Caco-2 (cell line): ENCODE data around the gene KRT9. TPM values are rescaled to one million over a fixed set of nuclear protein-coding genes. Genes with fewer than 3 reads are reported as not detected.

Experiments used
- BruUV-seq: library from RNA; stranded (reverse); fragments of 400-500 nt; replicated peaks from 2 replicates; lab custom pipeline; 2021; lab: Mats Ljungman, UMichigan
- CTCF ChIA-PET: fragments of 300-600 bp; sonication (Branson Sonifier 250); formaldehyde crosslinking; loops from one replicate; lab custom pipeline; 2022; ENCODE audit warnings: antibody characterized with exemption; lab: Charles Lee
- POLR2A ChIA-PET: fragments of 300-600 bp; sonication (Branson Sonifier 250); formaldehyde crosslinking; loops from one replicate; lab custom pipeline; 2022; ENCODE audit warnings: antibody characterized with exemption; lab: Charles Lee
- DNase-seq, 2 experiments: peaks; one replicate each; pipeline versions ENCODE4 v3.0.0 to v3.0.0-alpha.2; 2020 to 2022
- H3K27me3 ChIP-seq: replicated peaks from 2 replicates; pipeline ENCODE4 v1.6.0; 2011; ENCODE audit warnings: low read length; ENCODE audit not compliant: control insufficient read depth, insufficient read depth
- H3K36me3 ChIP-seq: 2 replicates; pipeline ENCODE4 v1.5.1; 2011; ENCODE audit warnings: low read length; ENCODE audit not compliant: control insufficient read depth, insufficient read depth
- H3K4me1 ChIP-seq: fragments of 250-450 bp; sonication (Bioruptor Pico); 2 replicates; pipeline ENCODE4 v1.5.1; 2020; ENCODE audit warnings: mild to moderate bottlenecking
- H3K4me3 ChIP-seq: 2 replicates; pipeline ENCODE4 v1.5.1; 2011; ENCODE audit warnings: low read depth, mild to moderate bottlenecking, control low read depth, low read length
- H3K9me3 ChIP-seq: fragments of 250-450 bp; sonication (Bioruptor Pico); 2 replicates; pipeline ENCODE4 v1.5.1; 2020; ENCODE audit warnings: mild to moderate bottlenecking, moderate library complexity
- H3K27ac Mint-ChIP-seq: one replicate; pipeline ENCODE4 v1.8.0; 2022; ENCODE audit warnings: mixed read lengths; ENCODE audit not compliant: unreplicated experiment
- H3K27me3 Mint-ChIP-seq: one replicate; pipeline ENCODE4 v1.8.0; 2022; ENCODE audit warnings: mixed read lengths; ENCODE audit not compliant: insufficient read depth, unreplicated experiment
- H3K36me3 Mint-ChIP-seq: one replicate; pipeline ENCODE4 v1.8.0; 2022; ENCODE audit warnings: mild to moderate bottlenecking, mixed read lengths; ENCODE audit not compliant: insufficient read depth, unreplicated experiment
- H3K4me1 Mint-ChIP-seq: one replicate; pipeline ENCODE4 v1.8.0; 2022; ENCODE audit warnings: low read depth, mixed read lengths; ENCODE audit not compliant: unreplicated experiment
- H3K4me3 Mint-ChIP-seq: one replicate; pipeline ENCODE4 v1.8.0; 2022; ENCODE audit warnings: mild to moderate bottlenecking, moderate library complexity, mixed read lengths; ENCODE audit not compliant: unreplicated experiment
- H3K9me3 Mint-ChIP-seq: one replicate; pipeline ENCODE4 v1.8.0; 2022; ENCODE audit warnings: mixed read lengths; ENCODE audit not compliant: unreplicated experiment
- CTCF ChIP-seq, 2 experiments: fragments of 200-600 bp in 1 of 2; IDR thresholded peaks; 1 replicate in 1 of 2; 2 replicates in 1 of 2; pipeline versions ENCODE4 v1.5.1 to v1.8.0; 2011 to 2022; ENCODE audit warnings: antibody characterized with exemption in 1 of 2, control low read depth in 1 of 2, inconsistent platforms in 1 of 2, low read depth in 1 of 2, low read length in 1 of 2, mild to moderate bottlenecking in 1 of 2, moderate library complexity in 1 of 2; ENCODE audit not compliant: insufficient read depth in 1 of 2, severe bottlenecking in 1 of 2, unreplicated experiment in 1 of 2
- intact Hi-C: fragments of 100-400 bp; cut with micrococcal nuclease; formaldehyde crosslinking; loops from one replicate; pipeline ENCODE4 v1.10.0; 2022; ENCODE audit not compliant: unreplicated experiment
- total RNA-seq: library from RNA; stranded (reverse); gene quantifications from 2 replicates; pipeline ENCODE4 v1.2.3, GENCODE V29; 2022

The KRT9 gene
- total RNA-seq, 1 experiment from 2014 or later, result not detected

- no peaks in the 10 kb centered on the region for H3K27me3 Mint-ChIP-seq
- POLR2A ChIA-PET, result no interaction called here
- H3K4me1 Mint-ChIP-seq, result peaks cover 11% of the 10 kb centered on the region
- CTCF ChIA-PET, result interaction anchor here (0.9 to 1.4 kb wide), 2 partner anchors 99 to 102 kb away, joined by 3 to 5 read pairs; no protein-coding TSS in a partner anchor
- no peaks in the 10 kb centered on the region for H3K36me3 Mint-ChIP-seq
- peak in 1 of 2 experiments; percentile 22 for DNase-seq
- TF ChIP-seq CTCF (IDR thresholded peaks at IDR 0.05; ENCODE audit: insufficient read depth in 1 of 2, low read depth in 1 of 2, low read length in 1 of 2, severe bottlenecking in 1 of 2, unreplicated experiment in 1 of 2), result no peak
- no peak overlapping the region for H3K4me3 ChIP-seq
- H3K9me3 Mint-ChIP-seq, result no peaks in the 10 kb centered on the region
- 0 out of 2 replicates have a peak, but pooled peaks cover 5% of the 10 kb centered on the region for H3K4me1 ChIP-seq
- no peaks in the 10 kb centered on the region for H3K27me3 ChIP-seq
- H3K4me3 Mint-ChIP-seq, result no peak overlapping the region
- H3K9me3 ChIP-seq, result no peaks in the 10 kb centered on the region
- BruUV-seq, result no TSS peak
- intact Hi-C loops, result no loop called here
- H3K36me3 ChIP-seq, result no peaks in the 10 kb centered on the region
- H3K27ac Mint-ChIP-seq, result no peak overlapping the region
Observed at GRCh38 chr17:41563607-41564170, 8.2 kb downstream of the KRT9 start.

GRCh38 chr17:41561554-41561953 is 10.3 kb downstream of the KRT9 start:
- no peak for DNase-seq
- Mint-ChIP-seq H3K4me3 (no peak overlapping the region), H3K27ac (no peak overlapping the region), H3K27me3 (peaks cover 3% of the 10 kb centered on the region), H3K9me3 (no peaks in the 10 kb centered on the region), H3K36me3 (no peaks in the 10 kb centered on the region), H3K4me1 (peaks cover 11% of the 10 kb centered on the region)
- ChIA-PET CTCF (no interaction called here), POLR2A (no interaction called here)
- Histone ChIP-seq H3K9me3 (no peaks in the 10 kb centered on the region), H3K36me3 (no peaks in the 10 kb centered on the region), H3K4me3 (no peak overlapping the region), H3K27me3 (no peaks in the 10 kb centered on the region), H3K4me1 (0 out of 2 replicates have a peak, but pooled peaks cover 5% of the 10 kb centered on the region)
- TF ChIP-seq CTCF (IDR thresholded peaks at IDR 0.05; ENCODE audit: insufficient read depth in 1 of 2, low read depth in 1 of 2, low read length in 1 of 2, severe bottlenecking in 1 of 2, unreplicated experiment in 1 of 2), result no peak
- BruUV-seq, result no TSS peak
- intact Hi-C loops, result no loop called here

- H3K27ac Mint-ChIP-seq, result no peak overlapping the region
- no peaks in the 10 kb centered on the region for H3K9me3 Mint-ChIP-seq
- no peak overlapping the region for H3K4me3 Mint-ChIP-seq
- intact Hi-C loops, result no loop called here
- Histone ChIP-seq H3K4me3 (no peak overlapping the region), H3K9me3 (no peaks in the 10 kb centered on the region), H3K36me3 (no peaks in the 10 kb centered on the region), H3K4me1 (peaks cover 12% of the 10 kb centered on the region; the same call in 1 of the 2 replicates), H3K27me3 (no peaks in the 10 kb centered on the region)
- BruUV-seq, result no TSS peak
- no peak for DNase-seq
- peaks cover 3% of the 10 kb centered on the region for H3K27me3 Mint-ChIP-seq
- CTCF ChIA-PET, result interaction anchor here (0.7 to 1.2 kb wide), 3 partner anchors 10 to 54 kb away, joined by 3 to 5 read pairs (median 4); no protein-coding TSS in a partner anchor
- POLR2A ChIA-PET, result no interaction called here
- TF ChIP-seq CTCF (IDR thresholded peaks at IDR 0.05; ENCODE audit: insufficient read depth in 1 of 2, low read depth in 1 of 2, low read length in 1 of 2, severe bottlenecking in 1 of 2, unreplicated experiment in 1 of 2), result no peak
- H3K36me3 Mint-ChIP-seq, result no peaks in the 10 kb centered on the region
- peaks cover 16% of the 10 kb centered on the region for H3K4me1 Mint-ChIP-seq
Observed at GRCh38 chr17:41559548-41559947, 12.3 kb downstream of the KRT9 start.
